ENCODE measurements around the gene SURF4.

Gene SURF4

GRCh38 chr9:133361507-133362092, 14.3 kb downstream of the SURF4 start:
- H3K4me3 ChIP-seq (ENCODE audit: low read depth, low read length) = no peak overlapping the region
- TF ChIP-seq CTCF (IDR thresholded peaks at IDR 0.05; ENCODE audit: low read depth, low read length) = no peak
- no peak for DNase-seq (ENCODE audit: low read depth, low spot score)
- in situ Hi-C loops (cut with HindIII; ENCODE audit: low sequenced_read_pairs) = no loop called here

GRCh38 chr9:133360400-133361393, 15.2 kb downstream of the SURF4 start:
- no peak for DNase-seq (ENCODE audit: low read depth, low spot score)
- TF ChIP-seq CTCF (IDR thresholded peaks at IDR 0.05; ENCODE audit: low read depth, low read length) = no peak
- in situ Hi-C loops (cut with HindIII; ENCODE audit: low sequenced_read_pairs) = no loop called here
- H3K4me3 ChIP-seq (ENCODE audit: low read depth, low read length) = no peak overlapping the region

GRCh38 chr9:133359399-133360175, 16.3 kb downstream of the SURF4 start:
- DNase-seq (ENCODE audit: low read depth, low spot score) = no peak
- in situ Hi-C loops (cut with HindIII; ENCODE audit: low sequenced_read_pairs) = no loop called here
- TF ChIP-seq CTCF (IDR thresholded peaks at IDR 0.05; ENCODE audit: low read depth, low read length) = peak; percentile 30
- no peak overlapping the region for H3K4me3 ChIP-seq (ENCODE audit: low read depth, low read length)

GRCh38 chr9:133357656-133358055, 18.2 kb downstream of the SURF4 start:
- no peak for DNase-seq (ENCODE audit: low read depth, low spot score)
- in situ Hi-C loops (cut with HindIII; ENCODE audit: low sequenced_read_pairs) = no loop called here
- no peak overlapping the region for H3K4me3 ChIP-seq (ENCODE audit: low read depth, low read length)
- TF ChIP-seq CTCF (IDR thresholded peaks at IDR 0.05; ENCODE audit: low read depth, low read length) = no peak

GRCh38 chr9:133356391-133357091, 19.3 kb downstream of the SURF4 start, which contains the start of the genes SURF1 and SURF2:
Gene SURF1, minus strand, starts transcription at chr9:133356487. Its CDS starts 34 bp downstream, at chr9:133356453.
Gene SURF2, plus strand, starts transcription at chr9:133356550. Its CDS starts 43 bp downstream, at chr9:133356593.
- TF ChIP-seq CTCF (IDR thresholded peaks at IDR 0.05; ENCODE audit: low read depth, low read length) = peak; percentile 12
- in situ Hi-C loops (cut with HindIII; ENCODE audit: low sequenced_read_pairs) = no loop called here
- H3K4me3 ChIP-seq (ENCODE audit: low read depth, low read length) = peak within 1 kb of the TSS; percentile 81
- peak; percentile 76 for DNase-seq (ENCODE audit: low read depth, low spot score)
